Measurements from ENCODE around the gene AFF1.

The AFF1 gene, protein sequence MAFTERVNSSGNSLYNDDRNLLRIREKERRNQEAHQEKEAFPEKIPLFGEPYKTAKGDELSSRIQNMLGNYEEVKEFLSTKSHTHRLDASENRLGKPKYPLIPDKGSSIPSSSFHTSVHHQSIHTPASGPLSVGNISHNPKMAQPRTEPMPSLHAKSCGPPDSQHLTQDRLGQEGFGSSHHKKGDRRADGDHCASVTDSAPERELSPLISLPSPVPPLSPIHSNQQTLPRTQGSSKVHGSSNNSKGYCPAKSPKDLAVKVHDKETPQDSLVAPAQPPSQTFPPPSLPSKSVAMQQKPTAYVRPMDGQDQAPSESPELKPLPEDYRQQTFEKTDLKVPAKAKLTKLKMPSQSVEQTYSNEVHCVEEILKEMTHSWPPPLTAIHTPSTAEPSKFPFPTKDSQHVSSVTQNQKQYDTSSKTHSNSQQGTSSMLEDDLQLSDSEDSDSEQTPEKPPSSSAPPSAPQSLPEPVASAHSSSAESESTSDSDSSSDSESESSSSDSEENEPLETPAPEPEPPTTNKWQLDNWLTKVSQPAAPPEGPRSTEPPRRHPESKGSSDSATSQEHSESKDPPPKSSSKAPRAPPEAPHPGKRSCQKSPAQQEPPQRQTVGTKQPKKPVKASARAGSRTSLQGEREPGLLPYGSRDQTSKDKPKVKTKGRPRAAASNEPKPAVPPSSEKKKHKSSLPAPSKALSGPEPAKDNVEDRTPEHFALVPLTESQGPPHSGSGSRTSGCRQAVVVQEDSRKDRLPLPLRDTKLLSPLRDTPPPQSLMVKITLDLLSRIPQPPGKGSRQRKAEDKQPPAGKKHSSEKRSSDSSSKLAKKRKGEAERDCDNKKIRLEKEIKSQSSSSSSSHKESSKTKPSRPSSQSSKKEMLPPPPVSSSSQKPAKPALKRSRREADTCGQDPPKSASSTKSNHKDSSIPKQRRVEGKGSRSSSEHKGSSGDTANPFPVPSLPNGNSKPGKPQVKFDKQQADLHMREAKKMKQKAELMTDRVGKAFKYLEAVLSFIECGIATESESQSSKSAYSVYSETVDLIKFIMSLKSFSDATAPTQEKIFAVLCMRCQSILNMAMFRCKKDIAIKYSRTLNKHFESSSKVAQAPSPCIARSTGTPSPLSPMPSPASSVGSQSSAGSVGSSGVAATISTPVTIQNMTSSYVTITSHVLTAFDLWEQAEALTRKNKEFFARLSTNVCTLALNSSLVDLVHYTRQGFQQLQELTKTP

DNA sequence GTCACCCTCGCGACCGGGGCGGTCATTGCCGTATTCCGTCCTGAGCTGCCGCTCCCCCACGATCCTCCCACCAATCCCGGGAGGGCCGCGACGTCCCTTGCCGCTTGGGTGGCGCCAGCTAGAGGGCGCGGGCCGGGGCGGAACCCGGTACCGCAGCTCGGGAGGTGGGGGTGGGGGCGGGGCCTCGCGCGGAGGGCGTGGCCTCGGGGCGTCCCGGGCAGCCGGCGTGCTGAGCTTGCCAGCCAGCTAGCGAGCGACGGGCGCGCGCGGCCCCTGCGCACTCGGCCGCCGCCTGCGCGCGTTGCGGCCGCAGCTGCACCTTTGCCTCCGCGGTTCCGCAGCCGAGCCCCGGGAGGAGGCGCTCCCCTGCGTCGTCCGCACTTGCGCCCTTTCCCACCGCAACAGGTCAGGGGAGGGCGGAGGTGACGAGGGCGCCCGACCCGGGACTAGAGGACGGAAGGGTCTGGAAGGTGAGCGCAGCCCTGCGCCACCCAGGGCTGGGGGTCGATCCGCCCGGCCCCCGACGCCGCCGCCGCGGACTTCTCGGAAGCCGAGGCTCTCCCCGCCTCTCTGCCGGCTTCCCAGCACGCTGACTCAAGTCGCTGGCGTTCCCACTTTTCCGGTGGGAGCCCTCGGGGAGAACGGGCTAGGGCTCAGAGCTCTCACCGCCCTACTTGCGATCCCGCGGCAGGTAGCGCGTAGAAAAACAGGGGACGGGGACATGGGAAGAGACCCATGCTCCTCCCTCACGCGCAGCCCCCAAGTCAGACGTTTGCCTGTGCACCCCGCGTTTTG lies at the start of gene AFF1:
AFF1 (plus strand) TSS at position 241 of the 795 bp plus-strand sequence. CDS start 13,523 bp downstream, outside the sequence.
- TF ChIP-seq RAD21 (IDR thresholded peaks at IDR 0.05; ENCODE audit: low read depth) = no peak
- TF ChIP-seq ZBTB7A (IDR thresholded peaks at IDR 0.05; ENCODE audit: low read depth) = 0 out of 2 replicates have a peak, but pooled peaks have one; percentile 3
- no peak for TF ChIP-seq EGR1 (IDR thresholded peaks at IDR 0.05)
- TF ChIP-seq EP300 (IDR thresholded peaks at IDR 0.05; ENCODE audit: borderline replicate concordance) = 0 out of 2 replicates have a peak, but pooled peaks have one; percentile 13
- TF ChIP-seq, protein P1, sequence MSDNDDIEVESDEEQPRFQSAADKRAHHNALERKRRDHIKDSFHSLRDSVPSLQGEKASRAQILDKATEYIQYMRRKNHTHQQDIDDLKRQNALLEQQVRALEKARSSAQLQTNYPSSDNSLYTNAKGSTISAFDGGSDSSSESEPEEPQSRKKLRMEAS (IDR thresholded peaks at IDR 0.05) = peak; percentile 47; the same call in 1 of the 2 replicates

DNA sequence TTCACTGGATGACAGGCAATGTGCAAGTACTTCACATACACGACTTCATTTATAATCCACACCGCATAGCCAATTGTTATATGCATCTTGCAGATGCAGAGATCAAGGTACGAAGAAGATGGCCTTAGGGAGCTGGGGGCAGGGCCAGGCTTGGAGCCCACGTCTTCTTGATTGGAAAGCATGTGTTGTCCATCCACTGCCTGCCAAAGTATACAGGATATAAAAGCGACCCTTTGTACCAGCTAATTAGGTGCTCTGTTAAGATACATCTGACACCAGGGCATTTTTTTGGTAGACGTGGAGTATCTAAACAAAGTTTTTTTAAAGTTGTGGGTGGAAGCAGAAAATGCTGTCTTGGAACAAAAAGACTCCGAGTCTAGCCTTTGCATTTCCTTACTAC lies 44.0 kb upstream of the AFF1 start:
- TF ChIP-seq TAF1 (IDR thresholded peaks at IDR 0.05; ENCODE audit: low read depth) = no peak
- no peak for TF ChIP-seq RAD21 (IDR thresholded peaks at IDR 0.05; ENCODE audit: low read depth)
- TF ChIP-seq EGR1 (IDR thresholded peaks at IDR 0.05) = no peak
- no peak for TF ChIP-seq FOXM1 (IDR thresholded peaks at IDR 0.05; ENCODE audit: borderline replicate concordance, low read depth)
- TF ChIP-seq TCF12 (IDR thresholded peaks at IDR 0.05; ENCODE audit: low read depth) = no peak
- TF ChIP-seq, protein P2, sequence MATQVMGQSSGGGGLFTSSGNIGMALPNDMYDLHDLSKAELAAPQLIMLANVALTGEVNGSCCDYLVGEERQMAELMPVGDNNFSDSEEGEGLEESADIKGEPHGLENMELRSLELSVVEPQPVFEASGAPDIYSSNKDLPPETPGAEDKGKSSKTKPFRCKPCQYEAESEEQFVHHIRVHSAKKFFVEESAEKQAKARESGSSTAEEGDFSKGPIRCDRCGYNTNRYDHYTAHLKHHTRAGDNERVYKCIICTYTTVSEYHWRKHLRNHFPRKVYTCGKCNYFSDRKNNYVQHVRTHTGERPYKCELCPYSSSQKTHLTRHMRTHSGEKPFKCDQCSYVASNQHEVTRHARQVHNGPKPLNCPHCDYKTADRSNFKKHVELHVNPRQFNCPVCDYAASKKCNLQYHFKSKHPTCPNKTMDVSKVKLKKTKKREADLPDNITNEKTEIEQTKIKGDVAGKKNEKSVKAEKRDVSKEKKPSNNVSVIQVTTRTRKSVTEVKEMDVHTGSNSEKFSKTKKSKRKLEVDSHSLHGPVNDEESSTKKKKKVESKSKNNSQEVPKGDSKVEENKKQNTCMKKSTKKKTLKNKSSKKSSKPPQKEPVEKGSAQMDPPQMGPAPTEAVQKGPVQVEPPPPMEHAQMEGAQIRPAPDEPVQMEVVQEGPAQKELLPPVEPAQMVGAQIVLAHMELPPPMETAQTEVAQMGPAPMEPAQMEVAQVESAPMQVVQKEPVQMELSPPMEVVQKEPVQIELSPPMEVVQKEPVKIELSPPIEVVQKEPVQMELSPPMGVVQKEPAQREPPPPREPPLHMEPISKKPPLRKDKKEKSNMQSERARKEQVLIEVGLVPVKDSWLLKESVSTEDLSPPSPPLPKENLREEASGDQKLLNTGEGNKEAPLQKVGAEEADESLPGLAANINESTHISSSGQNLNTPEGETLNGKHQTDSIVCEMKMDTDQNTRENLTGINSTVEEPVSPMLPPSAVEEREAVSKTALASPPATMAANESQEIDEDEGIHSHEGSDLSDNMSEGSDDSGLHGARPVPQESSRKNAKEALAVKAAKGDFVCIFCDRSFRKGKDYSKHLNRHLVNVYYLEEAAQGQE (IDR thresholded peaks at IDR 0.05; ENCODE audit: low read depth) = no peak
- TF ChIP-seq TEAD4 (IDR thresholded peaks at IDR 0.05) = no peak
- no peak for TF ChIP-seq YY1 (IDR thresholded peaks at IDR 0.05; ENCODE audit: low read depth)
- no peak for TF ChIP-seq CREB1 (IDR thresholded peaks at IDR 0.05; ENCODE audit: low read depth)
- TF ChIP-seq, protein P3, sequence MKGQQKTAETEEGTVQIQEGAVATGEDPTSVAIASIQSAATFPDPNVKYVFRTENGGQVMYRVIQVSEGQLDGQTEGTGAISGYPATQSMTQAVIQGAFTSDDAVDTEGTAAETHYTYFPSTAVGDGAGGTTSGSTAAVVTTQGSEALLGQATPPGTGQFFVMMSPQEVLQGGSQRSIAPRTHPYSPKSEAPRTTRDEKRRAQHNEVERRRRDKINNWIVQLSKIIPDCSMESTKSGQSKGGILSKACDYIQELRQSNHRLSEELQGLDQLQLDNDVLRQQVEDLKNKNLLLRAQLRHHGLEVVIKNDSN (IDR thresholded peaks at IDR 0.05) = no peak
- TF ChIP-seq, protein P1 (IDR thresholded peaks at IDR 0.05) = no peak
- no peak for TF ChIP-seq EP300 (IDR thresholded peaks at IDR 0.05; ENCODE audit: borderline replicate concordance)
- no peak for TF ChIP-seq CEBPB (IDR thresholded peaks at IDR 0.05)
- TF ChIP-seq ZBTB7A (IDR thresholded peaks at IDR 0.05; ENCODE audit: low read depth) = no peak
- TF ChIP-seq NFIC (IDR thresholded peaks at IDR 0.05) = no peak

DNA sequence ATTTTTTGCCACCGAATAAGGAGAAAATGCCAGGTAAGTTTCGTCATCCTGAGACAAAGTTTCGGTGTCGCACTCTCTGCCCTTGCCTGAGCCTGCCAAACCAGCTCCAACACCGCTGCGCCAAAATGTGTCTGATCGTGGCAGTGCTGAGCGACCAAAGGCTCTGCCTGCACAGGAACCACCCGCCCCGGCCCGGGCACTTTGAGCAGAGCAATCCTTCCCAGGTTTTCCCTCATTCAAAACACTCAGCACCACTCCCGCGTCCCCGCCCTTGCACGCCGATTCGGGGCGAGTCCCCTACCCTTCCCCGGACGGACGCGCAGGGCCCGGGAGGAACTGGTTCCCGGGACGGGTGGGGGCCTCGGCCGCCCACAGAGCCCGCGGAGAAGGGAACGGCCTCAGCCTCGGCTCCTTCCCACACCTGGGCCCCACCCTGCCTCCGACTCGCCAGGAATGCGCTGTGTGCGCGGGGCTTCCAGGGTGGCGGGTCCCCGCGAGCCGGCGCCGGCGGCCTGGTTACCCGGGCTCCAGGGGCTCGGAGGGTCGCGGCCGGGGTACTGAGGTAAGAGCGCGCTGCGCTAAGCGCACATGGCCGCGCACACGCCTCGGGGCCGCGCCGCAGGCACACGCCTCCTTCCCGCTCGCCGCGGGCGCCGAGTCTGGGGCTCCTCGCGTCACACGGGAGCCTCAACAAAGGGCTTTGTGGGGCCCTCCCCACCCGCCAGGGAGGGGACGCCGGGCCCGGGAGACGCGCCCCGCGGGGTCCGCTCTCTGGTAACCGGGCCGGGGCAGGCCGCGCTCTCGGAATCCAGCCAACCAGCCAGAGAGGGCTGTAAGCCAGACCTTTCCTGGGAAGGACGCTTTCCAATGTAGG lies 42.8 kb upstream of the AFF1 start, which contains the start of gene C4orf36:
C4orf36 (minus strand) TSS at position 661 of the 874 bp plus-strand sequence. CDS start 902 bp downstream, outside the sequence.
- no peak for TF ChIP-seq CREB1 (IDR thresholded peaks at IDR 0.05; ENCODE audit: low read depth)
- 0 out of 2 replicates have a peak, but pooled peaks have one; percentile 52 for TF ChIP-seq TAF1 (IDR thresholded peaks at IDR 0.05; ENCODE audit: low read depth)
- TF ChIP-seq YY1 (IDR thresholded peaks at IDR 0.05; ENCODE audit: low read depth) = peak; percentile 29; the same call in 1 of the 2 replicates
- no peak; the same call in 1 of the 2 replicates for TF ChIP-seq RAD21 (IDR thresholded peaks at IDR 0.05; ENCODE audit: low read depth)
- TF ChIP-seq, protein P3 (IDR thresholded peaks at IDR 0.05) = no peak
- TF ChIP-seq, protein P2 (IDR thresholded peaks at IDR 0.05; ENCODE audit: low read depth) = no peak
- peak; percentile 92 for TF ChIP-seq ZBTB7A (IDR thresholded peaks at IDR 0.05; ENCODE audit: low read depth)
- peak; percentile 77 for TF ChIP-seq NFIC (IDR thresholded peaks at IDR 0.05)
- peak; percentile 42; the same call in 1 of the 2 replicates for TF ChIP-seq TCF12 (IDR thresholded peaks at IDR 0.05; ENCODE audit: low read depth)
- TF ChIP-seq CEBPB (IDR thresholded peaks at IDR 0.05) = peak; percentile 47; the same call in 1 of the 2 replicates
- TF ChIP-seq EGR1 (IDR thresholded peaks at IDR 0.05) = peak; percentile 43; the same call in 1 of the 2 replicates
- TF ChIP-seq TEAD4 (IDR thresholded peaks at IDR 0.05) = peak; percentile 79
- no peak for TF ChIP-seq FOXM1 (IDR thresholded peaks at IDR 0.05; ENCODE audit: borderline replicate concordance, low read depth)
- TF ChIP-seq, protein P1 (IDR thresholded peaks at IDR 0.05) = peak; percentile 80; the same call in 1 of the 2 replicates
- no peak for TF ChIP-seq EP300 (IDR thresholded peaks at IDR 0.05; ENCODE audit: borderline replicate concordance)
